ENCODE results near the gene TET1.

DNA sequence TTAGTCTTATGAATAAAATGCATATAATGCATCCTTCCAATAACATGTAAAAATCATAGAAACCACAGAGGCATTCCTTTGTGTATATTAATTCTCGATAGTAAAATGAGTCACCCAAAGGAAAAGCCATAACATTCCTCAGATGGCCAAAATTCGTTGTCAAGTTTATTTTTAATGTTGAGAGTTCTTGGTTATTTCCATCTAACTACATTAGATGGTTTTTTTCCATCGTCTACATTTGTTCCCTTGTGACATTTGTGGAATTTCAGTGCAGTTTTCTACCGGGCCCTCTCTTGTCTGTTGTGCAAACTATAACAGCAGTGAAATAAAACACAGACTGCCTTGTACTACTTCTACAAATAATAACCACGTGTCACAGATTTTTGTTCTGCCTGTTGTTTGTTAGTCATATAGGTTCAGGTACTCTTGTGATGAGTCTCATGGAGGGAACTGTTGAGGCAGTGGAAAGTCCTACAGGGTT is 106.2 kb downstream of the TET1 start:
- TF ChIP-seq POLR2A (IDR thresholded peaks at IDR 0.05; ENCODE audit: borderline replicate concordance, extremely low read depth, insufficient read depth, insufficient read length) (no peak), YY1 (IDR thresholded peaks at IDR 0.05; ENCODE audit: extremely low read depth, insufficient replicate concordance, low read depth, low read length) (no peak), SP1 (IDR thresholded peaks at IDR 0.05; ENCODE audit: low read depth) (no peak), EZH2 (IDR thresholded peaks at IDR 0.05) (no peak), RAD21 (IDR thresholded peaks at IDR 0.05; ENCODE audit: low read depth) (no peak), POLR2AphosphoS5 (IDR thresholded peaks at IDR 0.05; ENCODE audit: low read depth, low read length) (no peak), TCF7L2 (IDR thresholded peaks at IDR 0.05; ENCODE audit: borderline replicate concordance, extremely low read depth, insufficient read depth, insufficient read length) (no peak), CEBPB (IDR thresholded peaks at IDR 0.05; ENCODE audit: low read depth) (no peak), SRF (IDR thresholded peaks at IDR 0.05; ENCODE audit: low read depth) (no peak), FOSL1 (IDR thresholded peaks at IDR 0.05; ENCODE audit: low read depth) (no peak)
- TF ChIP-seq, protein P1, sequence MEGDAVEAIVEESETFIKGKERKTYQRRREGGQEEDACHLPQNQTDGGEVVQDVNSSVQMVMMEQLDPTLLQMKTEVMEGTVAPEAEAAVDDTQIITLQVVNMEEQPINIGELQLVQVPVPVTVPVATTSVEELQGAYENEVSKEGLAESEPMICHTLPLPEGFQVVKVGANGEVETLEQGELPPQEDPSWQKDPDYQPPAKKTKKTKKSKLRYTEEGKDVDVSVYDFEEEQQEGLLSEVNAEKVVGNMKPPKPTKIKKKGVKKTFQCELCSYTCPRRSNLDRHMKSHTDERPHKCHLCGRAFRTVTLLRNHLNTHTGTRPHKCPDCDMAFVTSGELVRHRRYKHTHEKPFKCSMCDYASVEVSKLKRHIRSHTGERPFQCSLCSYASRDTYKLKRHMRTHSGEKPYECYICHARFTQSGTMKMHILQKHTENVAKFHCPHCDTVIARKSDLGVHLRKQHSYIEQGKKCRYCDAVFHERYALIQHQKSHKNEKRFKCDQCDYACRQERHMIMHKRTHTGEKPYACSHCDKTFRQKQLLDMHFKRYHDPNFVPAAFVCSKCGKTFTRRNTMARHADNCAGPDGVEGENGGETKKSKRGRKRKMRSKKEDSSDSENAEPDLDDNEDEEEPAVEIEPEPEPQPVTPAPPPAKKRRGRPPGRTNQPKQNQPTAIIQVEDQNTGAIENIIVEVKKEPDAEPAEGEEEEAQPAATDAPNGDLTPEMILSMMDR (IDR thresholded peaks at IDR 0.05 in 2 of 3, conservative IDR thresholded peaks at IDR 0.05 in 1 of 3; ENCODE audit: borderline replicate concordance in 1 of 3, insufficient read depth in 1 of 3, low read depth in 2 of 3, low read length in 2 of 3): no peak
- TF ChIP-seq, protein P2, sequence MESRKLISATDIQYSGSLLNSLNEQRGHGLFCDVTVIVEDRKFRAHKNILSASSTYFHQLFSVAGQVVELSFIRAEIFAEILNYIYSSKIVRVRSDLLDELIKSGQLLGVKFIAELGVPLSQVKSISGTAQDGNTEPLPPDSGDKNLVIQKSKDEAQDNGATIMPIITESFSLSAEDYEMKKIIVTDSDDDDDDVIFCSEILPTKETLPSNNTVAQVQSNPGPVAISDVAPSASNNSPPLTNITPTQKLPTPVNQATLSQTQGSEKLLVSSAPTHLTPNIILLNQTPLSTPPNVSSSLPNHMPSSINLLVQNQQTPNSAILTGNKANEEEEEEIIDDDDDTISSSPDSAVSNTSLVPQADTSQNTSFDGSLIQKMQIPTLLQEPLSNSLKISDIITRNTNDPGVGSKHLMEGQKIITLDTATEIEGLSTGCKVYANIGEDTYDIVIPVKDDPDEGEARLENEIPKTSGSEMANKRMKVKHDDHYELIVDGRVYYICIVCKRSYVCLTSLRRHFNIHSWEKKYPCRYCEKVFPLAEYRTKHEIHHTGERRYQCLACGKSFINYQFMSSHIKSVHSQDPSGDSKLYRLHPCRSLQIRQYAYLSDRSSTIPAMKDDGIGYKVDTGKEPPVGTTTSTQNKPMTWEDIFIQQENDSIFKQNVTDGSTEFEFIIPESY (IDR thresholded peaks at IDR 0.05; ENCODE audit: extremely low read depth, insufficient replicate concordance, low read length): no peak

All from HCT116 (cell line).